Lung microvascular endothelial cell (primary cell): ENCODE results near the gene CISD2. TPM values are rescaled to one million over a fixed set of nuclear protein-coding genes. Genes with fewer than 3 reads are reported as not detected.
"Not testable (repeated sequence)": the region's sequence is repeated elsewhere in the genome, so short reads cannot be mapped to it uniquely, and the experiment has no call there.

Experiments used
- DNase-seq, 2 donors: peaks; one replicate each; pipeline versions ENCODE4 v3.0.0 to v3.0.0-alpha.2; 2010; ENCODE audit warnings: low read depth in 2 of 2
- total RNA-seq: library from RNA; depleted of rRNA; stranded (reverse); fragments of >200 nt; gene quantifications from 2 replicates; pipeline ENCODE4 v1.2.1, GENCODE V29; 2014

CISD2 gene
- total RNA-seq, 1 donor from 2014 or later = 47.4 TPM

DNA sequence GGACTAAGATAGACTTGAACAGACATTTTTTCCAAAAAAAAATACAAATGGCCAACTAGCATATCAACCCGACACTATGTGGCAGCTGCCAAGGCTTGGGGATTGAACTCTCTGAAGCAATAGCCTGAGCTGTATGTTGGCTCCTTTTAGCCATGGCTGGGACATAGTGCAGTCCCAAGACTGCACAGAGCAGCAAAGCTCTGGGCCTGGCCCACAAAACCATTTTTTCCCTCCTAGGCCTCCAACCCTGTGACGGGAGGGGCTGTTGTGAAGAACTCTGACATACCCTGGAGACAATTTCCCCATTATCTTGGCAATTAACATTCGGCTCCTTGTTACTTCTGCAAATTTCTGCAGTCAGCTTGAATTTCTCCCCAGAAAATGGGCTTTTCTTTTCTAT is 50.1 kb downstream of the CISD2 start:
- no peak for DNase-seq

DNA sequence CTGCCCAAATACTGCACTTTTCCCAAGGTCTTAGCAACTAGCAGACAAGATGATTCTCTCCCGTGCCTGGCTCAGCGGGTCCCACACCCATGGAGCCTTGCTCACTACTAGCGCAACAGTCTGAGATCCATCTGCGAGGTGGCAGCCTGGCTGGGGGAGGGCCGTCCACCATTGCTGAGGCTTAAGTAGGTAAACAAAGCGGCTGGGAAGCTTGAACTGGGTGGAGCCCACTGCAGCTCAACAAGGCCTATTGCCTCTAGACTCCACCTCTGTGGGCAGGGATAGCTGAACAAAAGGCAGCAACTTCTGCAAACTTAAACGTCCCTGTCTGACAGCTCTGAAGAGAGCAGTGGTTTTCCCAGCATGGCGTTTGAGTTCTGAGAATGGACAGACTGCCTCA is 50.9 kb downstream of the CISD2 start:
- DNase-seq = not testable (repeated sequence)

- DNase-seq = no peak
These were observed 66.9 kb downstream of the CISD2 start for GRCh38 chr4:102935716-102936115.

- not testable (repeated sequence) for DNase-seq
These were observed 69.3 kb downstream of the CISD2 start for GRCh38 chr4:102938063-102938462.

Other genes with a start within 250 kb of the CISD2 start
- 6.8 and 9.1 TPM in 2 replicates for gene MANBA, start 108.0 kb upstream of the CISD2 start, total RNA-seq
- gene UBE2D3, start 41.4 kb upstream of the CISD2 start, total RNA-seq = 247 and 276 TPM in 2 replicates
- gene SLC9B1, start 150.7 kb downstream of the CISD2 start, total RNA-seq = 0.22 and 0.40 TPM in 2 replicates
- gene SLC9B2, start 207.8 kb downstream of the CISD2 start, total RNA-seq = 14.3 and 15.0 TPM in 2 replicates
- 18.1 TPM in 2 replicates for gene BDH2, start 230.8 kb downstream of the CISD2 start, total RNA-seq